GM23338 (cell line): ENCODE measurements around the gene COBLL1. TPM values are rescaled to one million over a fixed set of nuclear protein-coding genes. Genes with fewer than 3 reads are reported as not detected.

Experiments used
- ATAC-seq: fragments of 200-7000 bp; cut with Tn5 transposase; 3 replicates; pipeline ENCODE4 v1.9.1; 2020
- DNase-seq: peaks from one replicate; pipeline ENCODE4 v3.0.0-alpha.2; 2015; ENCODE audit warnings: low spot score
- H2AFZ ChIP-seq: fragments of 200-600 bp; sonication (generic); 2 replicates; pipeline ENCODE4 v1.8.0; 2016; ENCODE audit warnings: antibody characterized with exemption, mild to moderate bottlenecking, moderate library complexity
- H3F3A ChIP-seq: fragments of 200-600 bp; sonication (generic); replicated peaks from 2 replicates; pipeline ENCODE4 v1.8.0; 2017; ENCODE audit warnings: antibody characterized with exemption, mixed run types, low read depth
- H3K27ac ChIP-seq: fragments of 200-600 bp; sonication (generic); 2 replicates; pipeline ENCODE4 v1.6.1; 2016; ENCODE audit warnings: low read depth
- H3K27me3 ChIP-seq: fragments of 200-600 bp; sonication (generic); 2 replicates; pipeline ENCODE4 v1.8.0; 2016; ENCODE audit warnings: mild to moderate bottlenecking, mixed run types, moderate library complexity; ENCODE audit not compliant: insufficient read depth
- H3K36me3 ChIP-seq: fragments of 200-600 bp; sonication (generic); 2 replicates; pipeline ENCODE4 v1.8.0; 2016; ENCODE audit warnings: mild to moderate bottlenecking; ENCODE audit not compliant: insufficient read depth
- H3K4me1 ChIP-seq: fragments of 200-600 bp; sonication (generic); 2 replicates; pipeline ENCODE4 v1.8.0; 2016; ENCODE audit warnings: mild to moderate bottlenecking, moderate library complexity; ENCODE audit not compliant: insufficient read depth
- H3K4me2 ChIP-seq: fragments of 200-600 bp; sonication (generic); 2 replicates; pipeline ENCODE4 v1.7.1; 2017; ENCODE audit warnings: mixed run types
- H3K4me3 ChIP-seq: fragments of 200-600 bp; sonication (generic); 2 replicates; pipeline ENCODE4 v1.6.1; 2016; ENCODE audit warnings: mixed run types
- H3K79me2 ChIP-seq: fragments of 200-600 bp; sonication (generic); replicated peaks from 2 replicates; pipeline ENCODE4 v1.8.0; 2017; ENCODE audit warnings: mild to moderate bottlenecking; ENCODE audit not compliant: insufficient read depth
- H3K9me2 ChIP-seq: fragments of 200-600 bp; sonication (generic); 2 replicates; pipeline ENCODE4 v1.8.0; 2017; ENCODE audit not compliant: insufficient read depth
- H4K20me1 ChIP-seq: fragments of 200-600 bp; sonication (generic); replicated peaks from 2 replicates; pipeline ENCODE4 v1.8.0; 2017; ENCODE audit warnings: mild to moderate bottlenecking; ENCODE audit not compliant: insufficient read depth
- H3K27ac Mint-ChIP-seq: 2 replicates; pipeline ENCODE4 v1.8.0; 2020; ENCODE audit warnings: inconsistent platforms, mild to moderate bottlenecking, moderate library complexity, mixed read lengths
- H3K27me3 Mint-ChIP-seq: 3 replicates; pipeline ENCODE4 v1.8.0; 2022; ENCODE audit warnings: low read depth, mild to moderate bottlenecking, moderate library complexity, mixed read lengths, inconsistent platforms; ENCODE audit not compliant: insufficient read depth, poor library complexity
- H3K36me3 Mint-ChIP-seq: 3 replicates; pipeline ENCODE4 v1.8.0; 2021; ENCODE audit warnings: low read depth, mild to moderate bottlenecking, inconsistent platforms, moderate library complexity, mixed read lengths
- H3K4me1 Mint-ChIP-seq: 3 replicates; pipeline ENCODE4 v1.8.0; 2020; ENCODE audit warnings: mild to moderate bottlenecking, inconsistent platforms, mixed read lengths
- H3K4me3 Mint-ChIP-seq: 3 replicates; pipeline ENCODE4 v1.8.0; 2021; ENCODE audit warnings: moderate library complexity, mild to moderate bottlenecking, inconsistent platforms, mixed read lengths
- H3K9me3 Mint-ChIP-seq: 3 replicates; pipeline ENCODE4 v1.8.0; 2020; ENCODE audit warnings: moderate library complexity, mild to moderate bottlenecking, inconsistent platforms, mixed read lengths
- CTCF ChIP-seq, 2 experiments: fragments of 200-600 bp in 1 of 2; sonication (generic) in 1 of 2; conservative IDR thresholded peaks; 2 replicates each; pipeline versions ENCODE4 v1.5.1 to v1.6.1; 2016 to 2017; ENCODE audit warnings: antibody characterized with exemption in 2 of 2, low read depth in 2 of 2, mild to moderate bottlenecking in 2 of 2, moderate library complexity in 1 of 2
- ETS1 ChIP-seq: IDR thresholded peaks from 2 replicates; pipeline ENCODE4 v1.6.1; 2016; ENCODE audit warnings: antibody characterized with exemption
- EZH2 ChIP-seq: fragments of 200-600 bp; sonication (generic); IDR thresholded peaks from one replicate; pipeline ENCODE4 v1.8.0; 2017; ENCODE audit warnings: antibody characterized with exemption, mild to moderate bottlenecking, low read depth; ENCODE audit not compliant: unreplicated experiment
- EZH2phosphoT487 ChIP-seq: fragments of 200-600 bp; sonication (generic); IDR thresholded peaks from one replicate; pipeline ENCODE4 v1.8.1; 2018; ENCODE audit warnings: antibody characterized with exemption; ENCODE audit not compliant: unreplicated experiment
- JUNB ChIP-seq: IDR thresholded peaks from one replicate; pipeline ENCODE4 v1.6.1; 2016; ENCODE audit warnings: antibody characterized with exemption; ENCODE audit not compliant: unreplicated experiment
- NANOG ChIP-seq: IDR thresholded peaks from 2 replicates; pipeline ENCODE4 v1.6.1; 2016; ENCODE audit warnings: antibody characterized with exemption, borderline replicate concordance
- POLR2AphosphoS5 ChIP-seq: IDR thresholded peaks from 2 replicates; pipeline ENCODE4 v1.6.1; 2016; ENCODE audit warnings: antibody characterized with exemption, low read depth
- STAT1 ChIP-seq: IDR thresholded peaks from one replicate; pipeline ENCODE4 v1.6.1; 2016; ENCODE audit warnings: antibody characterized with exemption; ENCODE audit not compliant: unreplicated experiment
- ZNF462 ChIP-seq: fragments of 250-450 bp; sonication (Bioruptor Pico); IDR thresholded peaks from 2 replicates; pipeline ENCODE4 v1.5.0; 2020; ENCODE audit warnings: mild to moderate bottlenecking, moderate library complexity
- polyA plus RNA-seq: library from polyadenylated mRNA; unstranded; fragments of >200 nt; fragmentation: Nextera tagmentation; extraction: Ambion mirVana; gene quantifications from 2 replicates; pipeline ENCODE4 v1.2.1, GENCODE V29; 2016
- total RNA-seq: library from RNA; depleted of rRNA; stranded (reverse); fragments of >200 nt; shearing (Covaris generic); gene quantifications from 2 replicates; pipeline ENCODE4 v1.2.3, GENCODE V29; 2014

Gene COBLL1
- total and polyA plus RNA-seq, 2 experiments from 2014 or later: 2.9 to 7.4 TPM

GRCh38 chr2:164877927-164878326 lies 36.3 kb upstream of the COBLL1 start:
- Histone ChIP-seq H3K27ac (no peak overlapping the region), H3K4me2 (no peak overlapping the region), H2AFZ (no peak overlapping the region), H3K36me3 (no peaks in the 10 kb centered on the region; the same call in 1 of the 2 replicates), H3K27me3 (no peaks in the 10 kb centered on the region), H3K79me2 (no peaks in the 10 kb centered on the region), H3K4me1 (no peaks in the 10 kb centered on the region), H4K20me1 (no peaks in the 10 kb centered on the region), H3K4me3 (no peak overlapping the region), H3F3A (no peaks in the 10 kb centered on the region), H3K9me2 (no peaks in the 10 kb centered on the region)
- ATAC-seq (no peak), DNase-seq (no peak)
- Mint-ChIP-seq H3K27me3 (no peaks in the 10 kb centered on the region), H3K4me3 (no peak overlapping the region), H3K9me3 (no peaks in the 10 kb centered on the region), H3K36me3 (no peaks in the 10 kb centered on the region), H3K27ac (no peak overlapping the region), H3K4me1 (peaks cover 4% of the 10 kb centered on the region; the same call in 1 of the 3 replicates)
- no peak for TF ChIP-seq EZH2
- no peak for TF ChIP-seq ETS1
- TF ChIP-seq CTCF (conservative IDR thresholded peaks at IDR 0.05; ENCODE audit: low read depth in 2 of 2): no peak
- TF ChIP-seq POLR2AphosphoS5: no peak

- DNase-seq (no peak), ATAC-seq (no peak)
- Histone ChIP-seq H2AFZ (no peak overlapping the region), H3K36me3 (no peaks in the 10 kb centered on the region; the same call in 1 of the 2 replicates), H4K20me1 (no peaks in the 10 kb centered on the region), H3K27ac (no peak overlapping the region), H3K27me3 (no peaks in the 10 kb centered on the region), H3K4me1 (no peaks in the 10 kb centered on the region), H3K9me2 (no peaks in the 10 kb centered on the region), H3K79me2 (no peaks in the 10 kb centered on the region), H3K4me3 (no peak overlapping the region), H3K4me2 (no peak overlapping the region), H3F3A (no peaks in the 10 kb centered on the region)
- Mint-ChIP-seq H3K27me3 (no peaks in the 10 kb centered on the region), H3K27ac (peak overlapping the region; percentile 21; the same call in 1 of the 2 replicates), H3K4me3 (no peak overlapping the region), H3K4me1 (peaks cover 4% of the 10 kb centered on the region; the same call in 1 of the 3 replicates), H3K36me3 (no peaks in the 10 kb centered on the region), H3K9me3 (no peaks in the 10 kb centered on the region)
- no peak for TF ChIP-seq NANOG
- no peak for TF ChIP-seq EZH2phosphoT487
- no peak for TF ChIP-seq EZH2
- no peak for TF ChIP-seq JUNB
- no peak for TF ChIP-seq ZNF462
- no peak for TF ChIP-seq ETS1
- no peak for TF ChIP-seq STAT1
- TF ChIP-seq POLR2AphosphoS5: no peak
These were observed 35.5 kb upstream of the COBLL1 start for GRCh38 chr2:164877169-164877568.
